Measurements from ENCODE around the gene HOXD9.

HOXD9 gene

DNA sequence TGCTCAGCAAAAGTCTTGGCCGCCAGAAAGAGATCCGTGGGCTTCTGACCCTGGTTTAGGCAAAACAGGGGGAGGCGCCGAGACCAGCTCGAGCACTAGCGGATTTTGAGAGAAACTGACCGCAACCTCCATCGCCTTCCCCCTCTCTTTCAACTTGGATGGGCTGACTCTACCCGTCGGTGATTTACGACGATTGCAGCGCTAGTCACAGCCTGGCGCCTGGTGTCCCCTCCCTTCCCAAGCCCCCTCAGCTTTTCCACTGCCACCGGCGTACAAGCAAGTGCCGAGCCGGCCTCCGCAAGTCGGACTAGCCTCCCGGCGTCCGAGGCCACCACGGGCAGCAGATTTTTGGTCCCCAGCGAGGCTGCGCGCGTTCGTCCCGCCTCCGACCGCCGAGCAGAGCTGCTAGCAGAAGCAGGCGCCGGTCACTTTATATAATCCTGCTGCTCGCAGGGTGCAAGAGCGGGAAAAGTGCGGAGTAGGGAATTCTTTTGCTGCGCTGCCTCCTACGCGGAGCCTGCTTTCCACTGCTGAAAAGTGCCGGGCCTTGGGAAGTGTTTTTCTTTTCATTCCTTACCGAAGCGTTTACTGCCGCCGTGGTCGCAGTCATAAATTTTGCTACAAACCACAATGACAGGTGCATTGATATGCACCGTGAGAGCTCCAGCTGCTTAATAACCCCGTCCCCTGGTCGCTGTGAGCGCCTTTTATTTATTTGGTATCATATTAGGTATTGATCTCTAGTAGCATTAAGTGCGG is 42.3 kb downstream of the HOXD9 start:
- no peak for DNase-seq (ENCODE audit: extremely low read depth in 1 of 2, low read depth in 1 of 2)

DNA sequence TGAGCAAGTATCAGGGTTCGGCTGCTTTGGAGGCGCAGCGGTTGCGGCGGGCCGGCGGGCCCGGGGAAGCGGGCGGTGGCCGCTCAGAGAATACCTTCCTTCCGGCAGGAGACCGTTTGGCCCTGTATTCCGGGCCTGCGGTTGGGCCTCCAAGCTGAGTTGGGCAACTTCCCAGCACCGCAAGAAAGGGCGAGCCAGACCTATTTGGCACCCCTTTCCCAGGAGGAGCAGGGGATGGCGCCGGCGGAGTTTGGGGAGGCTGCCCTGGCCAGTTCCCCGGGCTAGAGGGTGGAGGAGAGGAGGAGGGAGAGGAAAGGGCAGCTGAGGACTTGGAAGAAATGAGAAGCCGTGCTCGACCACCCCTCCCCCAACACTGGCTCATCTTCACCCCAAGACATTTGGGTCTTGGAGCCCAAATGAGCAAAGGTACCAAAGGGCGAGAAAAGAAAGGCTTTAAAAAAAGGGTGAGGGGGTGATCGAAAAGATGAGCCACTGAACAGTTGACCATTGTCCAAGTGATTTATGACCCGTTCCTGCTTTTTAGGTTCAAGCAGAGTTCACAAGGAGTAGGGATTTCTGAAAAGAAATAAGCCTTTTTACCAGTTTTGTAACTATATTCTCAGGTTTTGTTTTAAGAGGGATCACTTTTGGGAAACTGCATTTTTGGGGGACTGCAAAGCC is 43.0 kb downstream of the HOXD9 start:
- DNase-seq (ENCODE audit: extremely low read depth in 1 of 2, low read depth in 1 of 2) = no peak

DNA sequence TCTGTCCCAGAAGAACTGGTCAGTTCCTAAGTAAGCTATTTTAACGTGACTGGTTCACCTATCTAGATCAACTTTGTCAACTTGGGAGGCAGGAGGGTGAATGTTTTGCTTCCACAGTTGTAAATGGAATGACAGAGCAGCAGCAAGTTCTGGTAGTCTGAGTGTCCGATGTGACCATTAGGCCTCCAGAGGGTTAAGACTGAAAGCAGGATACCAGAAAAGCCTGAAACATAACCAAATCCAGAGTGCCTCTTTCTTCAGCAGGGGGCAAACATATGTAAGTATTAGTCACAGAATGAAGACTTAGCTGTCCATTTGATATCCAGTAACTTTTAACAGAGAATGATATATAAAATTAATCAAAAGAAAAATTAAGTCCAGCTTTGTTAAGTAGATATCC is 43.8 kb downstream of the HOXD9 start:
- no peak for DNase-seq (ENCODE audit: extremely low read depth in 1 of 2, low read depth in 1 of 2)

DNA sequence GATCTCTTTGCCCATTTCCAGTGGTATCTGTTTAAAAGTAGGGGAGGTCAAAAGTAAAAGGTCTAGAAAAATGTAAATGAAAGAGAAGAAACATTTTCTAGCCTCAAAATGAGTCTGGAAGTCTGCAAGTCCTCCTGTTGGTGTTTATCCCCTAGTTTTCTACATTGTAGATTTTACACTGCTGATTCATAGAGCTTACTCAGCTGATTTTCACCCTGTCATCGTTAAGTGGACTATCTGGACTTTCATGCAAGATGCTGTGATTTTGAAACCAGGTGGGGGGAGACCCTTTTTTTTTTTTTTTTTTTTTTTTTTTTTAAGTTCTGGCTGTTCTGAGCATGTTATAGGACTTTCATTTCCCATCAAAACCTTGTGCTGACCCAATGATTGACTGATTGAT is 44.9 kb downstream of the HOXD9 start:
- no peak for DNase-seq (ENCODE audit: extremely low read depth in 1 of 2, low read depth in 1 of 2)

DNA sequence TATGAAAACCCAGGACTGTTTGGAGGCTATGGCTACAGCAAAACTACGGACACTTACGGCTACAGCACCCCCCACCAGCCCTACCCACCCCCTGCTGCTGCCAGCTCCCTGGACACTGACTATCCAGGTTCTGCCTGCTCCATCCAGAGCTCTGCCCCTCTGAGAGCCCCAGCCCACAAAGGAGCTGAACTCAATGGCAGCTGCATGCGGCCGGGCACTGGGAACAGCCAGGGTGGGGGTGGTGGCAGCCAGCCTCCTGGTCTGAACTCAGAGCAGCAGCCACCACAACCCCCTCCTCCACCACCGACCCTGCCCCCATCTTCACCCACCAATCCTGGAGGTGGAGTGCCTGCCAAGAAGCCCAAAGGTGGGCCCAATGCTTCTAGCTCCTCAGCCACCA is 46.7 kb downstream of the HOXD9 start:
- no peak for DNase-seq (ENCODE audit: extremely low read depth in 1 of 2, low read depth in 1 of 2)

DNA sequence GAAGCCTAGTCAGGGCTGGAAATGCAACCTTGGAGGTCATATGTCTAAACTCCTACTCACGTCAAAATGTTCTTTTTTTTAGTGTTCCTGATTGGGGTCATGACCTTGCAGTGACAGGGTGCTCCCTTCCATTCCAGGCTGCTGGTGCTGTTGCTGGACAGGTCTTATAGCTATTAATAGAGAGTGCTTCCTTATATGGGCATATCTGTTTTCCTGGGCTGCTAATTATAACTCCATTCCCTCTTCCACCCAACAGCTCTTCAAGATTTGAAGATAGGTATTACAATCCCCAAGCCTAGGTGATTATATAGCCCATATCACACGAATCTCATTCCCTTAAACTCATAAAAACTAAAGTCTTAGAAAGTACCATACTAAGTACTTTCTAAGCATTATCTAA is 47.2 kb downstream of the HOXD9 start:
- DNase-seq (ENCODE audit: extremely low read depth in 1 of 2, low read depth in 1 of 2) = no peak

DNA sequence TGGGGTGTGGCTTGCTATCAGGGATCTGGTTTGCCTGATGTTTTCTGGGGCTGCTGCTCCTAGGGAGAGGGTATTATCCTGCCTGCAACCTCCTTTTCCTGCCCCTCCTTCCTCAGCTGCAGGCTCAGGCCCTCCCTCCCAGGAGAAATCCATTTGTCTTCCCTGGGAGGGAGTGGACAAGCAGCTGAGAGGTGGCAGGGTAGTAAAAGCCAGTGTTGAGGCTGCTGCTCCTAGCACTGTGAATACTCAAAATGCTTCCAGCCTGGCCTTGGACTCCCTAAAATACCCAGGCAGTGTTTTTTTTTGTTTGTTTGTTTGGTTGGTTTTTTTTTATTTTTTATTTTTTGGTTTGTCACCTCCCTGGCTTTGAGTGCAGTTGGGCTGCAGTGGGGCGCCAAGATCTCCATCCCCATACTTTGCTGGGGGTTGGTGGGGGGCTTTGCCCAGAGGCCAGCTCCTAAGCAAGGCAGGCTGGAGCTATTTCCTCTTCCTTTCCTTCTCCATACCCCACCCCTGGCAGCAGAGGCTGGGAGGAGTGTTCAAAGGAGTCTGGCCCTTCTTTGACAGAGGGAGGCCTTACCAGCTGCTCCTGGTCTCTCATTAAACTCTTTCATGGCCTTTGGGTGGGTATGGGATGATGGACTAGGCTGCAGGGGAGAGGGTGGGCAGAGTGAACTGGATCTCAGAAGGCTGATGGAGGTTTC is 48.2 kb downstream of the HOXD9 start:
- no peak for DNase-seq (ENCODE audit: extremely low read depth in 1 of 2, low read depth in 1 of 2)

DNA sequence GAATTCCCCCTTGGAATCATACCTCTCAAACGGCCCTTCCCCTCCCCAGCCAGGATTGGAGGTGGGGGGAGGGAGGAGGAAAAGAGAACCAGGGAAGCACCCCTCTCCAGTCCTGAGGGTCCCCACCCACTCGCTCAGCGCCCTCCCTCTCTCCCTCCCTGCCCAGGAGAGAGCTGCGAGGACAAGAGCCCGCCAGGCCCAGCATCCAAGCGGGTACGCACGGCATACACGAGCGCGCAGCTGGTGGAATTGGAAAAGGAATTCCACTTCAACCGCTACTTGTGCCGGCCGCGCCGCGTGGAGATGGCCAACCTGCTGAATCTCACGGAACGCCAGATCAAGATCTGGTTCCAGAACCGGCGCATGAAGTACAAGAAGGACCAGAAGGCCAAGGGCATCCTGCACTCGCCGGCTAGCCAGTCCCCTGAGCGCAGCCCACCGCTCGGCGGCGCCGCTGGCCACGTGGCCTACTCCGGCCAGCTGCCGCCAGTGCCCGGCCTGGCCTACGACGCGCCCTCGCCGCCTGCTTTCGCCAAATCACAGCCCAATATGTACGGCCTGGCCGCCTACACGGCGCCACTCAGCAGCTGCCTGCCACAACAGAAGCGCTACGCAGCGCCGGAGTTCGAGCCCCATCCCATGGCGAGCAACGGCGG is 49.0 kb downstream of the HOXD9 start:
- no peak for DNase-seq (ENCODE audit: extremely low read depth in 1 of 2, low read depth in 1 of 2)

DNA sequence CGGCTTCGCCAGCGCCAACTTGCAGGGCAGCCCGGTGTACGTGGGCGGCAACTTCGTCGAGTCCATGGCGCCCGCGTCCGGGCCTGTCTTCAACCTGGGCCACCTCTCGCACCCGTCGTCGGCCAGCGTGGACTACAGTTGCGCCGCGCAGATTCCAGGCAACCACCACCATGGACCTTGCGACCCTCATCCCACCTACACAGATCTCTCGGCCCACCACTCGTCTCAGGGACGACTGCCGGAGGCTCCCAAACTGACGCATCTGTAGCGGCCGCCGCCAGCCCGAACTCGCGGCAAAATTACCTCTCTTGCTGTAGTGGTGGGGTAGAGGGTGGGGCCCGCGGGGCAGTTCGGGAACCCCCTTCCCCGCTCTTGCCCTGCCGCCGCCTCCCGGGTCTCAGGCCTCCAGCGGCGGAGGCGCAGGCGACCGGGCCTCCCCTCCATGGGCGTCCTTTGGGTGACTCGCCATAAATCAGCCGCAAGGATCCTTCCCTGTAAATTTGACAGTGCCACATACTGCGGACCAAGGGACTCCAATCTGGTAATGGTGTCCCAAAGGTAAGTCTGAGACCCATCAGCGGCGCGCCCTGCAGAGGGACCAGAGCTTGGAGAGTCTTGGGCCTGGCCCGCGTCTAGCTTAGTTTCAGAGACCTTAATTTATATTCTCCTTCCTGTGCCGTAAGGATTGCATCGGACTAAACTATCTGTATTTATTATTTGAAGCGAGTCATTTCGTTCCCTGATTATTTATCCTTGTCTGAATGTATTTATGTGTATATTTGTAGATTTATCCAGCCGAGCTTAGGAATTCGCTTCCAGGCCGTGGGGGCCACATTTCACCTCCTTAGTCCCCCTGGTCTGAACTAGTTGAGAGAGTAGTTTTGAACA is 49.7 kb downstream of the HOXD9 start:
- DNase-seq (ENCODE audit: extremely low read depth in 1 of 2, low read depth in 1 of 2) = no peak

DNA sequence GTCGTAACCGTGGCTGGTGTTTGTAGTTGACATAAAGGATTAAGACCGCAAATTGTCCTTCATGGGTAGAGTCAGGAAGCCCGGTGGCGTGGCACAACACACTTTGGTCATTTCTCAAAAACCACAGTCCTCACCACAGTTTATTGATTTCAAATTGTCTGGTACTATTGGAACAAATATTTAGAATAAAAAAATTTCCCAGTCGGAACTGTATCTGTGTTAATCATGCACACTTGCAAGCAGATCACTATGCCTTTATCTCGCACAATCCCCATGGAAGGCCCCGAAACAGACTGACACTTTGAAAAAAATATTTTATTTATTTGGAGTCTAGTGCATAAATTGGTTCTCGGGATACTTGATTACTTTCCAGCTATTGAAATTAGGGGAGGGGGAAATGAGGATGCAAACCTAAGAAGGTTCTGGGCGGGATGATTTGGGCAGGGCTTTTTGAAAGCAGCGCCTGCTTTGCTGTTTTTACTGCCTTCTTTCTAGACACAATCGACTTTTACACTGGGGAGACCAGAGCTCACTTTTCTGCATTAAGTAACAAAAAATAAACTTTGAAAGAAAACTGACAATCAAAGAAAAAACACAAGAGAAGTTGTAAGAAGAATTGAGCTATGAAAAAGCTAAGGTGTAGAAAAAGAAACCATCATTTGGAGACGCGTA is 50.5 kb downstream of the HOXD9 start:
- DNase-seq (ENCODE audit: extremely low read depth in 1 of 2, low read depth in 1 of 2) = no peak

DNA sequence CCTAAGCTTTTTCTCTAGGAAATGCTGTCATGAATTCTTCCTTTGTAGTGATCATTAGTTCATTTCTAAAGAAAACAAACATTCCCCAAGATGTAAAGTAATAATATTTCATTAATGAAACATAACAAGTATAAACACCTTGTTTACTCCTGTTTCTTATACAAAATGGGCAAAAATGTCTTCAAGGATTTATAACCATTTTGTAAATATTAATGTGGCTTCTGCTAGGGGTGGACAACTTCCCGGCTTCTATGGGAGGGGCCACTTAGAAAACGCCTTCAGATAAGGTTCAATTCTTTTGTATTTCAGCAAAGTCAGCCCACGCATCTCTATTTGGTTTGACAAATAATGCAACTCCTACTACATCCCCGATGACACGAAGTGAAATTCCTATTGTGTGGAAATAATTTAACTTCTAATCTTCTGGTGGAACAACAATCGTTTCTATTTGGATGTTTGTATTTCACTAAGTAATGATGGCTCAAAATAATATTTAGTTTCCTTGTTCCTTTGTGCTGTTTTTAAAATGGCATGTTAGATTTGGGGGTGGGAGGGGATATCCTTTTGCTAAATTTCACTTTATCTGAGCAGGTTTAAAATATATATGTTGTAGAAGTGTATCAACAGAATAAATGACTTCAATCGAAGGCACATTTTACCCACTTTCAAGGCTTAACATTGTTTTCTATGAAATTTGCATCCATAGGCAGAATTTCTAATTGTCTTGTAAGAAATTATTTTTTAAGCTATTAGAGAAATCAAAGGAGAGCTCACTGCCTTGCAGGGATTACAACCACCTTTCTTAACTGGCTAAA is 51.3 kb downstream of the HOXD9 start:
- no peak for DNase-seq (ENCODE audit: extremely low read depth in 1 of 2, low read depth in 1 of 2)

DNA sequence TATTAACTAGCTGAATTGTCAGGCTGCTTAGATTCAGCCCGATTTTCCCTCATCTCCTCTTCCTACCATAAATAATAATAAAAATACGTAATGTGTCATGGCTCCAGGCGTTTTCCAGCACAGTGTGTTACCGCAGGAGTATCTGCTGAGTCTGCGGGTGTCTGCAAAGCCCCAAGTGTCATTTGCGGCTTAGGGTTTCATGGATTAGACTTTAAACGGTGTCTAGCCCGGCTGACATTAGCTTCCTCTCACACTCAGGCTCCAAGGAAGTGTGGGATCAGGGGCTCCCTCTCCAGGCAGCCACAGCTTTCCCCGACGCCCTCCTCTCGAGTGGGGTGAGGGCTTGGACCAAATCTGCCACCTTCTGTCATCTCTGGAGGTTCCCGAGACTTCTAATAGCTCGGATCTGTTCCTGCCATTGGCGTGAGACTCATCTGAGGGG is 51.9 kb downstream of the HOXD9 start:
- no peak for DNase-seq (ENCODE audit: extremely low read depth in 1 of 2, low read depth in 1 of 2)

All from stimulated activated CD8-positive, alpha-beta memory T cell treated with anti-CD3 and anti-CD28 coated beads, Interleukin-7, amount 100 ng/mL, for 48 hours (primary cell).